Activated CD4-positive, alpha-beta T cell treated with anti-CD3 and anti-CD28 coated beads, Interleukin-2, amount 50 U/mL, for 4 hours (primary cell): ENCODE results near the gene NOLC1.

Experiments
- DNase-seq, 2 experiments: peaks; one replicate each; pipeline ENCODE4 v3.0.0-alpha.2; 2020

NOLC1 gene

GRCh38 chr10:102151774-102152544 lies at the start of gene NOLC1:
Gene NOLC1 (plus strand): TSS chr10:102152389. CDS start chr10:102152411, 22 bp downstream.
- DNase-seq = peak; percentile 100

GRCh38 chr10:102102421-102102820 lies 49.8 kb upstream of the NOLC1 start:
- DNase-seq = no peak

- DNase-seq = no peak
Observed at GRCh38 chr10:102106998-102107397, 45.2 kb upstream of the NOLC1 start.

- no peak for DNase-seq
Observed at GRCh38 chr10:102109166-102110116, 42.7 kb upstream of the NOLC1 start.

- no peak for DNase-seq
Observed at GRCh38 chr10:102111276-102111675, 40.9 kb upstream of the NOLC1 start.

GRCh38 chr10:102112210-102112817 lies 39.9 kb upstream of the NOLC1 start:
- no peak for DNase-seq

- no peak for DNase-seq
Observed at GRCh38 chr10:102113261-102113955, 38.8 kb upstream of the NOLC1 start.

GRCh38 chr10:102113956-102114857 lies 38.0 kb upstream of the NOLC1 start:
- no peak for DNase-seq

GRCh38 chr10:102114861-102115618 lies 37.1 kb upstream of the NOLC1 start:
- peak; percentile 79 to 81 for DNase-seq

GRCh38 chr10:102115775-102116174 lies 36.4 kb upstream of the NOLC1 start:
- no peak for DNase-seq

- DNase-seq = no peak
Observed at GRCh38 chr10:102116656-102117055, 35.5 kb upstream of the NOLC1 start.

GRCh38 chr10:102117391-102118159 lies 34.6 kb upstream of the NOLC1 start:
- peak; percentile 54 to 56 for DNase-seq

GRCh38 chr10:102118867-102119266 lies 33.3 kb upstream of the NOLC1 start:
- no peak for DNase-seq

GRCh38 chr10:102119417-102120141 lies 32.6 kb upstream of the NOLC1 start:
- DNase-seq = peak in 1 of 2 experiments; percentile 30

GRCh38 chr10:102120142-102120990 lies 31.8 kb upstream of the NOLC1 start, which contains the start of gene LDB1:
Gene LDB1 (minus strand): TSS chr10:102120368. CDS start chr10:102120110, 258 bp downstream.
- peak; percentile 39 to 46 for DNase-seq

GRCh38 chr10:102120991-102121738 lies 31.0 kb upstream of the NOLC1 start:
- DNase-seq = no peak

- DNase-seq = no peak
Observed at GRCh38 chr10:102121739-102122372, 30.3 kb upstream of the NOLC1 start.
